ENCODE results near the gene BPIFB1.

BPIFB1 gene, protein sequence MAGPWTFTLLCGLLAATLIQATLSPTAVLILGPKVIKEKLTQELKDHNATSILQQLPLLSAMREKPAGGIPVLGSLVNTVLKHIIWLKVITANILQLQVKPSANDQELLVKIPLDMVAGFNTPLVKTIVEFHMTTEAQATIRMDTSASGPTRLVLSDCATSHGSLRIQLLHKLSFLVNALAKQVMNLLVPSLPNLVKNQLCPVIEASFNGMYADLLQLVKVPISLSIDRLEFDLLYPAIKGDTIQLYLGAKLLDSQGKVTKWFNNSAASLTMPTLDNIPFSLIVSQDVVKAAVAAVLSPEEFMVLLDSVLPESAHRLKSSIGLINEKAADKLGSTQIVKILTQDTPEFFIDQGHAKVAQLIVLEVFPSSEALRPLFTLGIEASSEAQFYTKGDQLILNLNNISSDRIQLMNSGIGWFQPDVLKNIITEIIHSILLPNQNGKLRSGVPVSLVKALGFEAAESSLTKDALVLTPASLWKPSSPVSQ

DNA sequence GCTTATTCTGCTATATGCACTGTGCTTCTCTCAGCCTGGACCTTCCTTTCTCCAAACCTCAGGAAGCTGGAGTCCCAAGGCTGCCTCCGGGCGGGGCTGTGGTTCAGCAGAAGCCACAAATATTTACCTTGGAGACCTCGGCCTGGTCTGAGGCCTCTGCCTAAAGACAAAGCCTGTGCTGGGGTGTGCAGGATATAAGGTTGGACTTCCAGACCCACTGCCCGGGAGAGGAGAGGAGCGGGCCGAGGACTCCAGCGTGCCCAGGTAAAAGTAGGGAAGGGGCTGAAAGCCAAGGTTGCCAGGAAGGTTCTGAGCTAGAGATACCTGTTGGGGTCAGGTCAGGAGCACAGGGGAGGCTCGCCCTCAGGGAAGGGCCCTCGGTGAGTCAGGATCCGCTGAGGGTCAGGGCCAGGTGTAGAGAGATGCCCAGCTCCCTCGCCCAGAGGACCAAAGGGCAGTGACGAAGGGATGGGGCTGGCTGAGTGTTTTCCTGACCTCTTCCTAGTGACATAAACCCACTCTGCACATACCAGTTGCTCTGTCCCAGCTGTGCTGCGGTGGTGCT is at the start of gene BPIFB1:
TSS of gene BPIFB1 (plus strand) at position 224 of the 565 bp plus-strand sequence. CDS start 2,860 bp downstream, outside the sequence.
- DNase-seq: no peak

DNA sequence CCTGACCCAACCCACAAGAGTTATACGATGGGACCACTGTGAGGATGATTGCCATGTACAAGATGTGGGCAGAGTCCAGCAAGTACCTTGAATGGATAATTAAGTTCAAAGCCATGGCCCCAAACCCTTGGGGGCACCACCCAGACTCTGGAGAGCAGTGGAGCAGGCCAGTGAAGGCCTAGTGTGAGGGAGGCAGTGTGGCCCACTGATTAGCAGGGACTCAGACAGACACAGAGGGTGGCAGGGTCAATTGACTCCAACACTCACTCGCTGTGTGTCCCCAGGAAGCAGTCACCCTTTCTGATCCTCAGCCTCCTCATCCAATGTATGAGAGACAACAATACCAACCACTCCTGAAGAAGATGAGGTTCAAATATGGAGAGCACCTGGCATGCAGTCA is 49.0 kb upstream of the BPIFB1 start:
- no peak for DNase-seq

DNA sequence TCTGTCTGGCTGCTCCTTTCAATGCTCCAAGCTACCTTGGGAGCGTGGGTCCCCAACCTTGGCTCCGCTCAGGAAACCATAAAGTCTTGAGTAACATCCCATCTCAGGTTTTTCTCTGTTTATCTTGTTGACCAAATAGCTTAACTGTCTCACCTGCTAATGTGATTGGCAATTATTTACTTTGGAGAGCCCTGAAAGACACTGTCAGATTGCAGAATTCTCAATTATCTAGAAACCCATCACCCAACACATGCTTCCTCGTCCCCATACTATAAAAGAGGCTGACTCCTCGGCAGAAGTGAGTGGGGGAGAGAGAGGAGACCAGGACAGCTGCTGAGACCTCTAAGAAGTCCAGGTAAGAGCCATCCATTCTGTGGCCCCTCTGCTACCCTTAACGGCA is 47.3 kb upstream of the BPIFB1 start, which contains the start of gene BPIFA1:
TSS of gene BPIFA1 (plus strand) at position 301 of the 400 bp plus-strand sequence. CDS start 1,716 bp downstream, outside the sequence.
- no peak for DNase-seq

DNA sequence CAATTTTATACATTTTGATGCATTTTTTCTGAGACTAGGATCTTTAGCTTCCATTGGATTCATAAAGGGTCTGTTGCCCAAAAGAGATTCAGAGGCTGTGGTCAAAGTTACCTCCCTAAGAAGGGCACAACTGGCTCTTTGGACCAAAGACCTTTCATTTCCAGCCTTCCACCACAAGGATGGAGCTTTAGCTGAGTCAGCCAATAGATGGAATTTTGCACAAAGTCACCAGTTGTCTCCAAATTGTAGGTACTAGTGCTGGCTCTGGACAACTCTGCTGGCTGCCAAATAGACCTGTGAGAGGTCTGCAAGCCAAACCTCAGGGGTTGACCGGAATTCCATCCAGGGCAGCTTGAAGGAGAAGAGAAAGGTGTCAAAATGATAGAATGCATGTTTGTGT is 46.7 kb upstream of the BPIFB1 start:
- no peak for DNase-seq

DNA sequence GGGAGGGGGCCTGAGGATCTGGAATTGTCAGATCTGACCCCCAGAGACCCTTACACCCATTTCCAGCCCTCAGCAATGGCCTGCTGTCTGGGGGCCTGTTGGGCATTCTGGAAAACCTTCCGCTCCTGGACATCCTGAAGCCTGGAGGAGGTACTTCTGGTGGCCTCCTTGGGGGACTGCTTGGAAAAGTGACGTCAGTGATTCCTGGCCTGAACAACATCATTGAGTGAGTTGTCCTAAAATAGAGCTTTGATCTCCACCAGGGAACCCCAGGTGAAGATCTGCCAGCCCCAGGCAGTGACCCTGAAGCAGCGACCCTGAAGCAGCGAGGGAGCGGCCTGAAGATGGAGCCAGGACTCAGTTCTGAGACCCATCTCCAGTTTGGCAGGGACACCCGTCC is 45.0 kb upstream of the BPIFB1 start:
- DNase-seq: no peak

DNA sequence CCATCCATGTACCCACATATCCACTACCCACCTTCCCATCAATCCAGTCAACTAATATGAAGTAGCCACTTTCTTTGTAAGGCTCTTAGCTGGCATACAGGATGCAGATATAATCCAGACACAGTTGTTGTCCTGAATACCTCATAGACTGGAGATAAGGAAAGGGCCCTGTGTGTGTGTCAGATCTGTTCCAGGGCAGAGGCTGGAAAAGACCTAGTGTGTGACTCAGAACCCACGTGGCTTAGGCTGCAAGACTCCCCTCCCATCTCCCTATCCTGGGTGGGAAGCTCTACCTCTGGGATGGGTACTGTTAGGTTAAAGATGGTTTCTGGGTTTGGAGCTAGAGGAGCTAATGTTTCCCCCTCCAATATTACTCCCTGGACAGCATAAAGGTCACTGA is 43.6 kb upstream of the BPIFB1 start:
- DNase-seq: no peak

DNA sequence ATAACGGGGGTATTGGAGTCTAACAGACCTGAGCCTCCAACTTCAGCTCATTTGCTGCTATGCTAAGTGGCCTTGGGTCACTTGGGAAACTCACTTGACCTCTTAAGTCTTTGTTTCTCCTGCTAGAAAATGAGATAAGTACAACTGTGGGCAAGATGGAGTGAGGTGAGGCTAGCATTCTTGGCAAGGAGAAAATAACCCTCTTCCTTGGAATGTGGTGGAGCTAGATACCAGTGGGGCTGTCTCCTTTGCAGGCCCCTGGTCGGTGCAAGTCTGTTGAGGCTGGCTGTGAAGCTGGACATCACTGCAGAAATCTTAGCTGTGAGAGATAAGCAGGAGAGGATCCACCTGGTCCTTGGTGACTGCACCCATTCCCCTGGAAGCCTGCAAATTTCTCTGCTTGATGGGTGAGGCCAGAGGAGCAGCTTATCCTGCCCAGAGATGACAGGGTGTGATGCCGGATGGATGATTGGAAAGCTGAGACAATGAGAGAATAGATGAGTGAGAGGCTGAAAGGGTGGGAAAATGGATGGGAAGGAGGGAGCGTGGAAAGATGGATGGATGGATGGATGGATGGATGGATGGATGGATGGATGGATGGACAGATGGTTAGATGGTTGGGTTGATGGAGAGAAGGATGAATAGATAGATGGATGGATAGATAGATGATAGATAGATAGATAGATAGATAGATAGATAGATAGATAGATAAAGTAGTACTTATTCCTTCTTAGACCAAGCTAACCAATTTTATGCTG is 42.9 kb upstream of the BPIFB1 start:
- no peak for DNase-seq

DNA sequence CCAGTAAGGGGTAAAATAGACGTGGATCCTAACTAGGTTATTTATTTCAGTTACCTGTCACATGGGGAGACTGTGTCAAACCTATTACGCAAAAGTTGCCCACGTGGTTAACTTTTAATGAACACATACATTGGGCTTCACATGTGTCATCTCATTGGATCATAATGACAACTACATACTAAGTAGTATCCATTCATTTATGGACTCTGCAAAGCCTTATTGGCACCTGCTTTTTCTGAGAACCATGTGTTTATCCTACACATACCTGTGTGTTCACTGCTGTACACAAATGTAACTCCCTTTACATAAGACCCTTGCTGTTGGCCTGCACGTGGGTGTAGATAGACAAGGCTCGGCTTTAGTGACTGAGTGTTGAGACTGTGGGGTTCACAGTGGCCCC is 42.1 kb upstream of the BPIFB1 start:
- DNase-seq: no peak

DNA sequence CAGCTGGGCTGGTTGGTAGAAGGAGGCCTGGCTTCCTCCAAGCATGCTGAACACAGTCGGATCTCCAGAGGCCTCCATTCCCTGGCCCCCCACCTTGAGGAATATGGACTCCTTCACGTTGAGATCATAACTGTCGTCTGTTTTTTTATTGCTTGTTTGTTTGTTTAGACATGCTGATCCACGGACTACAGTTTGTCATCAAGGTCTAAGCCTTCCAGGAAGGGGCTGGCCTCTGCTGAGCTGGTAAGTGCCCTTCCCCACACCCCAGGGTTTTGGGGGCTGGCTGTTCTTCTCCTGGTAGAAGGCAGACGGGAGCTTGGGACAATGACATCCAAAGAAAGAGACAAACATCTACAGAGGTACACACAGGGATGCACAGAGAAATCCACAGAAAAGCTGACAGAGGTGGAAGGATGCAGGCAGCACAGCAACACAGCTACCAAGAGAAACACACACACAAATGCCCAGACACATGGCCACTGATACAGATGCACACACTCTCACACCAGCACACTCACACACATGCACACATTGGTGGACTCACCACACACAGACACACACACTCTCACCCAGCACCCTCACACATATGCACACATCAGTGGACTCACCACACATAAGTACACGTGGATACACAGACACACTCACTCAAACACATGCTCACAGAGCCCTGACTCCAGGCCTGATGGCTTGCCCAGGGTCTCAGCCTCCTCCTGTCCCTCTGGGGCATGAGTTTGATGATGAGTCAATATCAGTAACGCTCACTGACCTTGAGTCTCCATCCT is 40.5 kb upstream of the BPIFB1 start:
- DNase-seq: no peak

DNA sequence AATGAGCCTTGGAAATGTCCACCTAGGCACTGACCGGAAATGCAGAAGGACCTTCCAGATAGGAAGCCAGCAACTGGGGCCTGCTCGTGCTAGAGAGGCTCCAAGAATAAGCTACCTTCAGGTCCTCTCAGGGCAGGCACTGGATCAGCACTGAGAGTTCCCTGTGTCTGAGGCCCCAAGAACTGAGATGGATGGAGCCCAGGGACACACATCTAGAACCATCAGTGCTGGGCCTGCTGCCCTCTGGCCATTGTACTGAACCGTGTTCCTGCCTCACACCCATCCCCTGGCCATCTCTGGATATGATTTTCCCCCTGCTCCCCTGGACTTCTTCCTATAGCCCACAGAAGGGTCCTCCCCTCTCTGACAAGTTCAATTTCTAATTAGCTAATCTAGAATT is 36.9 kb upstream of the BPIFB1 start:
- no peak for DNase-seq

DNA sequence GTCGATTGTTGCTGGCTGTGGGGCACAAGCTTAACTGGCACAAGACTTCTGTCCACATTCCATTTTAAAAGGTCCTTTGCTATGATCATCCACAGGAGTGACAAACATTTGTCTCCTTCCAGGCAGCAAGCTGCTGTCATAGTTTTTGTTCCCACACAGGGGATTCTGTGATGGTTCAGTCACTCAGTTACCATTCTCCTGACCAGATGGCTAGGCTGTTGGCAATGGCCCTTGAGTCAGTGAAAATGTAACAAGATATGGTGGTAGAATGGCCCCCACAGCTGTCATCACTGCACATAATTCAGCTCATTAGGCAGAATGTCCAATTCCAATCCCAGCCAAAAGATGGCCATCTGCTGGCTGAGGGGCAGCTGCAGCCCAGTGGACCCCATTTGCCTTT is 33.6 kb upstream of the BPIFB1 start:
- DNase-seq: no peak

DNA sequence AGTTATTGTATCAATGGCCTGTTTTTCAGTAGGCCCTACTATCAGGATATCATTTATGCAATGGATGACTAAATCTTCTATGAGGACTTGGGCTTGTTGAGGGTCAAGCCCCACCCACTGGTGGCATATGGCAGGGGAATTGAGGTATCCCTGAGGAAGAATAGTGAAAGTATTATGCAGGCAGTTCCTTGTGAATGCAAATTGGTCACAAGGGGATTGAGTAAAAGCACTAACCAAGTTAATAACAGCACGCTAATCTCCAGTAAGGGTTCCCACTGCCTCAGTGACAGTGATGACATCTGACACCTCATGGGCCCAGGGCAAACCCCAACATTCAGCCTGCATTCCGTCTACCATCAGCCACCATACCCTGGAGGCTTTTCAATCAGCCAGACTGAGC is 32.3 kb upstream of the BPIFB1 start:
- no peak for DNase-seq

DNA sequence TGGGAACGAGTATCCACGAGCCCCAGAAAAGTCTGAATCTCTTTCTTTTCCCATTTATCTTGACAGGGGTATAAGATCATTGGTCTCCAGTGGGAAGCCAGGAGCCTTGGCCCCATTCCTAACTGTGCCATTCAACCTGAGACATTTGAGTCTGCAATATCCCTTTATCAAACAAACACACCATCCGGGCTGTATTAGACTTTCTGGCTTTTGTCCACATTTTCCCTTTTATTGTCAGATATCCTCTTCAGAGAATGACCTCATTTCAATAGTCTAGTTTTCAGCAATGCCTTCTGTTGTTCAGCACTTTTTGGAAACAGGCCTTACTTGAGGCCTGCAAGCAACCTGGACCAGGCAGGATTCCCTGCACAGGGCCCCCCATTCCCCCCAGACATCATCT is 31.5 kb upstream of the BPIFB1 start:
- no peak for DNase-seq

DNA sequence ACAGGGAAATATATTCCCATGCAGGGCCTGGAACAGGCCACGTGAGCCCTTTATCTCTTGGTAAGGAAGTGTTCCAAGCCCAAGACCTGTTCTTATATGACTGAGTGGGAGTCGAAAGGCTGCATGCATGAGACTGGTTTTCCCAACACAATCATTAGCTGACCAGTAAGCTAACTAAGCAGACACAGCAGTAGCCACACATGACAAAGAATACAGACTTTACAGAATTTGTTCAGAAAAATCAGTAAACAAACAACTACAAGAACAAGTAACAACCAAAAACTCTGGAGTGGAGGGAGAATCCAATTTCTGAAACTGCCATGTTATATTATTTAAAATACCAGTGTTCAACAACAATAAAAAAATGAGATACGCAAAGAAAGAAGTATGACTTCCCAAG is 30.6 kb upstream of the BPIFB1 start:
- DNase-seq: no peak

DNA sequence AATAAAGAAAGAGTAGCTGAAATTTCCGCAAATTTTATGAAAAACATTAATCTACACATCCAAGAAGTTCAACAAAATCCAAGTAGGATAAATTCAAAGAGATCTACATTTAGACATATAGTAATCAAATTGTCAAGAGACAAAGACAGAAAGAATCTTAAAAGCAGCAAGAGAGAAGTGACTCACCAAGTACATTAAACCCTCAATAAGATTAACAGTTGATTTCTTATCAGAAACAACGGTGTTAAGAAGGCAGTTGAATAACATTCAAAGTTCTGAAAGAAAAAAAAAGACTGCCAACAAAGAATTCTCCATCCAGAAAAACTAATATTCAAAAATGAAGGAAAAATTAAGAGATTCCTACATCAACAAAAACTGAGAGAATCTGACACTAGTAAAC is 28.0 kb upstream of the BPIFB1 start:
- DNase-seq: no peak

DNA sequence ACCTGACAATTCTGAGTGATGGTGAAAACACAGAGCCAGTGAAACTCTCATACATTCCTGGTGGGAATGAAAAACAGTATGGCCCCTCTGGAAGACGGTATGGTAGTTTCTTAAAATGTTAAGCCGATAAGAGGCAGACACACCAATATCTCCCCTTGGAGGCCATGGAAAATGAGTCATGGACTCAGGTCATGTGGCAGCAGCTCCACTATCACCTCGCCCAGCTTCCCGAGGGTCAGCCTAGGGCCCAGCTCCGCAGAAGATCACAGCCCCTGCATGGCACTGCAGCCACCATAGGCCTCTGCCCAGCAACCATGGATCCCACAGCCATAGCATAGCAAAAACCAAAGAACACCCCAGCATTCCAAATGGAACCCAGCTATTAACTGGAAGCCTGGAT is 25.8 kb upstream of the BPIFB1 start:
- DNase-seq: no peak

DNA sequence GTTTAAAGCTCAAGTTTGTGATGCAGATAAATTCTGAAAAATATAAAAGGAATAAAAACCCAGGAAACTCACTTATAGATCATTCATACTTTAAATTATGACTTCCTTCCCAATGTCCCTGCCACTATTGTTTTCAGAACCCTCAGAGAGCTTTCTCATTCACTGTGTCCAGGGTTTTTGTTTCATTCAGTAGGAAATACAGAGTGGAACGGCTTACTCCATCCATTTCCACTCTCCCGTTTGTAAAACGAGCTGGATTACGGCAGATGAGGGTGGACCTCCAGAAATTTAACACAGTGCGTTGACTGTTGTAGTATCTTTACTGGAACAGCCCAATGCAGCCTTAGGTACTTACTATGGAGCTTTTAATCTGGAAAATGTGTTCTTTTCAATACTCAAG is 23.6 kb upstream of the BPIFB1 start:
- DNase-seq: no peak

DNA sequence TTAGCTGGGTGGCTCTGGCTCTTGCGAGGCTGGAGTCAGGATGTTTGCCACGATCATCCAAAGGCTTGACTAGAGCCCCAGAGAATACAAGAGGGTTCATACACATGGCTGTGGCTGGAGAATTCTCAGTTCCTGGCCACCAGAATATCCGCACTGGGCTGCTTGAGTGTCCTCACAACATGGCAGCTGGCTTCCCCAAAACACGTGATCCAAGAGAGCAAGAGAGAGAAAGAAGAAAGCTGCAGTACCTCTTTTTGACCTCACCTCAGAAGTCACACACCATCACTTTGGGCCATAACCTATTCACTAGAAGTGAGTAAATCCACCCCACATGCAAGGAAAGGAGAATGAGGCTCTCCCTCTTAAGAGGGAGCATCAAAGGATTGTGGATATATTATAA is 21.5 kb upstream of the BPIFB1 start:
- no peak for DNase-seq

DNA sequence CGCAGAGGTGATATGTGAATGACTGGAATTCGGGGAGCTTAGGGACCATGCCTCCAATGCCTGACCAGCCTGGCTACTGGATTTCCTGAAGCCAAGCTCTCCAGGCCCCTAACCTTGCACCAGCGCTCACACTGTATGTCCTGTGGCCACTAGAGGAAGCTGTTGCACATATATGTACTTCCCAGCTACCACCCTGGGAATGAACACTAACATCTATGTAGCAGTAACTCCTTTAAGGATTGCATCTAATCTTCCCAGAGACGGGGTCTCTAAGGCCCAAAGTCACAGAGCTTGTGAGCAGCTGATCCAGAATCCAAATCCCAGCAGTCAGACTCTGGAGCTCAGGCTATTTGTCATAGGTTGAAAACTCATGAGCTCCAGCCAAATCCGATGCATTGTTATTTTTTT is 20.4 kb upstream of the BPIFB1 start:
- DNase-seq: peak; percentile 55

DNA sequence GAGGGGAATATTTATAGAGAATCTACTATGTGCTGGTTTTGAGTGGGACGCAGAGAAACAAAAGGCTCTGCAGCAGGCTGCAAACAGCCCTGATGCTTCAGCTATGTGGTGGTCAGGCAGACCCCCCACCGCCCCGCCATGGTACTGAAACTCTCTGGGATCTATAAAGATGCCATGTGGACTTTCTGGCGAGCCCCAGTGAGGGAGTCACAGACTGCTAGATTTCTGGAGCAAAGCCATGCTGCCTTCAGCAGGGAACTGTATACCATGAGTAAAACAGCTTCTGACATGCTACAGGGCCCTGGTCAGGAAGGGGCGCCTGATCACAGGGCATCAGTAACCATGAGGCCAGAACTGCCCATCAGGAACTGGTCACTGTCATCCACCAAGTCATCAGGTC is 19.2 kb upstream of the BPIFB1 start:
- no peak for DNase-seq

DNA sequence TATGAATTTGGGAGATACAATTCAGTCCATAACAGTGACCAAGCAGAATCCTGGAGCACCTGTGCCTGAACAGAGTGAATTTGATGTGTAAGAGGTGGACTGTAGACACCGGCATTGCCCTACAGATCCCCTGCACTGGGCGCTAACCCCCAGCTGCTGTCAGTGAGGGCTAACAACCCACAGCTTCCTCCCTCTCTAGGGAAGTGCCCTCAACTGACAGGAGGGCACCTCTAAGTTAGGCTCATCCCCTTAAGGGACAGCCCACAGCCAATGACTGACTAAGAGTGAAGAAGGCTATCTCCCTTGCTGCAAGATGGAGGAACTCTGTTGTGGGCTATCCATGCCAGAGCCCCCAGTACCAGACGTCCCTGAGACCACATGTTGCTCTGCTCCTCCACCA is 15.3 kb upstream of the BPIFB1 start:
- no peak for DNase-seq

DNA sequence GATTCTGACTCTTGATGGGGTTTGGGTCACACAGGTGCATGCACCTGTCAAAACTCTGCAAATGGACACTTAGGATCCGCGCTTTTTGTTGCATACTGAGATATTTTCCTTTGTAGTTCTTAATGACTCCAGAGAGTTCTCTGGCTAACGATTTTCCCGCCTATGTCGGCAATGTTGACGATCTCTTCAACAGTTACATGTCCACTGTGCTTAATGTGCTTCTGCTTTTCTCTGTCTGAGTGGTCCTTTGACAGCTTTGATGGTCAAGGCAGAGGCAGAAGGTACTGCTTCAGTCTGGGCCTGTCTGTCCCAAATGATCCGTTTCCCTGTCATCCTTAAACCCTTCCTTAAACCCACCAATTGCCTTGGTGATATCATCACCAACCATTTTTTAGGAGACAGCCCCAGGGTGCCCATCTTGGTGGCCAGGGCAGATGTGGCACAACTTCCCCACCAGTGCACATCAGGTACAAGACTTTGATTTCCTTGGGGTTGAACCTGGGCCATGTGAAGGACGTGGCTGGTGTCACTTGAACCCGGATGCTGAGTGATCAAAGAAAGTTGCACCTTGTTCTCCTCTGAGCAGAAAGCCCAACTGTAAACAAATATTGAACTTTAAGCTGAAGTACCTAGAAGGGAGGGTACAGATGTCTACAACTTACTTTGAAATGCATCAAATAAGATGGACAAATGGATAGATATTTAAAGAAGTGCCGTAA is 10.7 kb upstream of the BPIFB1 start:
- no peak for DNase-seq
